Endometrial microvascular endothelial cells (primary cell): ENCODE data around the gene VAMP7. TPM values are rescaled to one million over a fixed set of nuclear protein-coding genes. Genes with fewer than 3 reads are reported as not detected.
"Not testable (repeated sequence)": the region's sequence is repeated elsewhere in the genome, so short reads cannot be mapped to it uniquely, and the experiment has no call there.

ENCODE experiments used
- in situ Hi-C: cut with HindIII; loops from 2 replicates; pipeline ENCODE4 v1.10.0; 2017; ENCODE audit warnings: low sequenced_read_pairs, low pct_unique_long_range_greater_than_20kb; ENCODE audit errors: inconsistent ontology term
- total RNA-seq: library from RNA; depleted of rRNA; stranded (reverse); fragments of >200 nt; gene quantifications from one replicate; pipeline ENCODE4 v1.2.3, GENCODE V29; 2015; ENCODE audit errors: inconsistent ontology term

The VAMP7 gene
- total RNA-seq, 1 donor from 2014 or later = 53.0 TPM

- in situ Hi-C loops = no loop called here
Measured at GRCh38 chrX:155896512-155896911, 15.4 kb downstream of the VAMP7 start.

- in situ Hi-C loops = no loop called here
Measured at GRCh38 chrX:155899366-155899765, 18.2 kb downstream of the VAMP7 start.

- in situ Hi-C loops = no loop called here
Measured at GRCh38 chrX:155900765-155901164, 19.6 kb downstream of the VAMP7 start.

GRCh38 chrX:155907661-155908060 is 26.5 kb downstream of the VAMP7 start:
- in situ Hi-C loops = not testable (repeated sequence)

GRCh38 chrX:155923200-155923599 is 42.1 kb downstream of the VAMP7 start:
- in situ Hi-C loops = no loop called here

GRCh38 chrX:155930852-155931618 is 49.9 kb downstream of the VAMP7 start:
- in situ Hi-C loops = not testable (repeated sequence)

- in situ Hi-C loops = no loop called here
Measured at GRCh38 chrX:155938132-155938531, 57.0 kb downstream of the VAMP7 start.

- in situ Hi-C loops = no loop called here
Measured at GRCh38 chrX:155949098-155949497, 68.0 kb downstream of the VAMP7 start.

GRCh38 chrX:155951237-155951789 is 70.2 kb downstream of the VAMP7 start:
- in situ Hi-C loops = no loop called here

- in situ Hi-C loops = no loop called here
Measured at GRCh38 chrX:155953055-155953454, 71.9 kb downstream of the VAMP7 start.

GRCh38 chrX:155954793-155955192 is 73.6 kb downstream of the VAMP7 start:
- in situ Hi-C loops = no loop called here

GRCh38 chrX:155956099-155956498 is 75.0 kb downstream of the VAMP7 start:
- in situ Hi-C loops = no loop called here

GRCh38 chrX:155956649-155957048 is 75.5 kb downstream of the VAMP7 start:
- in situ Hi-C loops = no loop called here

GRCh38 chrX:155957843-155958242 is 76.7 kb downstream of the VAMP7 start:
- in situ Hi-C loops = no loop called here

- in situ Hi-C loops = no loop called here
Measured at GRCh38 chrX:155959018-155959587, 78.0 kb downstream of the VAMP7 start.

GRCh38 chrX:155962906-155963305 is 81.8 kb downstream of the VAMP7 start:
- in situ Hi-C loops = no loop called here

- in situ Hi-C loops = no loop called here
Measured at GRCh38 chrX:155966876-155967275, 85.7 kb downstream of the VAMP7 start.

GRCh38 chrX:155967653-155968325 is 86.6 kb downstream of the VAMP7 start:
- in situ Hi-C loops = no loop called here

- in situ Hi-C loops = no loop called here
Measured at GRCh38 chrX:155968326-155968661, 87.1 kb downstream of the VAMP7 start.

- in situ Hi-C loops = no loop called here
Measured at GRCh38 chrX:155968791-155969190, 87.6 kb downstream of the VAMP7 start.
